GM12873 (cell line): ENCODE results near the gene KCNJ15.

Experiments used
- TF ChIP-seq, protein P1 (sequence below): IDR thresholded peaks from 2 replicates; pipeline ENCODE4 v1.5.1; 2012; ENCODE audit warnings: low read depth, mild to moderate bottlenecking, moderate library complexity, low read length, control low read depth; ENCODE audit not compliant: insufficient read depth; ENCODE audit errors: missing control alignments

Gene KCNJ15

DNA sequence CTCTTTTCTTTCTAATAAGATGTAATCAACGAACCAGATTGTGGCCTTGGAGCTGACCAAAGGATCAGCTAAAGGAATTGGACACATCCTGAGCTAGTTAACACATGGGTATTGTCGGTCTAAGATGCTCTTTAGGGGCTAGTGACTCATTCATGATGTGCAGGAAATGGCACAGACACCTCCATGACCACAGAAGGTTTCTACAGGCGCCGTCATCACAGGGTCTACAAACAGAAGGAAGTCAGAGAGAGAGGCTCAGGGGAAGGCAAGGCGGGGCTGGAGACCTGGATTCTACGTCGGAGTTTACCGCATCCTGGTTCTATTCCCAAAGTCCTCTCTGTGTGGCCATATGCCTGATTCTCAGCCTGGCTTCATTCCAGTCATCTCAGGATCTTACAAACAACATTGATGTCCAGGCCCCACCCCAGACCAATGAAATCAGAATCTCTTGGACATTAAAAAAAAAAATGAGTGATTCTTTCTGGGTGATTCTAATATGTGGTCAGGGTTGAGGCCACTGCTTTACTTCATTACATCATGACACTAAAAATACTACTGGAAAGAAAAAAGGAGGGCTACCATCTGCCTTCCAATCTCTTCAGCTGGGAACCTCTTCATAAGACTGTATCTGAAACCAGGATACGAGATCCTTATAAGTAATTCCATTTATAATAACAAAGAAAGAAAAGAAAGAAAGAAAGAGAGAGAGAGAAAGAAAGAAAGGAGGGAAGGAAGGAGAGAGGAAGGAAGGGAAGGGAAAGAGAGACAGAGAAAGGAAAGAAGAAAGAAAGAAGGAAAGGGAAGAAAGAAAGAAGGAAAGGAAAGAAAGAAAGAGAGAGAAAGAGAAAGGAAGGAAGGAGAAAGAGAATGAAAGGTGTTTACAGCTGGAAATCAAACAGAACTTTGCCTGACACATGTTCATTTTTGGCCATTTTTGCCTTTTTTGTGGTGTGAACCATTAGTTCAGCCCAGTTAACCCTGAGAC lies 11.6 kb upstream of the KCNJ15 start:
- TF ChIP-seq, protein P1, sequence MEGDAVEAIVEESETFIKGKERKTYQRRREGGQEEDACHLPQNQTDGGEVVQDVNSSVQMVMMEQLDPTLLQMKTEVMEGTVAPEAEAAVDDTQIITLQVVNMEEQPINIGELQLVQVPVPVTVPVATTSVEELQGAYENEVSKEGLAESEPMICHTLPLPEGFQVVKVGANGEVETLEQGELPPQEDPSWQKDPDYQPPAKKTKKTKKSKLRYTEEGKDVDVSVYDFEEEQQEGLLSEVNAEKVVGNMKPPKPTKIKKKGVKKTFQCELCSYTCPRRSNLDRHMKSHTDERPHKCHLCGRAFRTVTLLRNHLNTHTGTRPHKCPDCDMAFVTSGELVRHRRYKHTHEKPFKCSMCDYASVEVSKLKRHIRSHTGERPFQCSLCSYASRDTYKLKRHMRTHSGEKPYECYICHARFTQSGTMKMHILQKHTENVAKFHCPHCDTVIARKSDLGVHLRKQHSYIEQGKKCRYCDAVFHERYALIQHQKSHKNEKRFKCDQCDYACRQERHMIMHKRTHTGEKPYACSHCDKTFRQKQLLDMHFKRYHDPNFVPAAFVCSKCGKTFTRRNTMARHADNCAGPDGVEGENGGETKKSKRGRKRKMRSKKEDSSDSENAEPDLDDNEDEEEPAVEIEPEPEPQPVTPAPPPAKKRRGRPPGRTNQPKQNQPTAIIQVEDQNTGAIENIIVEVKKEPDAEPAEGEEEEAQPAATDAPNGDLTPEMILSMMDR: no peak

DNA sequence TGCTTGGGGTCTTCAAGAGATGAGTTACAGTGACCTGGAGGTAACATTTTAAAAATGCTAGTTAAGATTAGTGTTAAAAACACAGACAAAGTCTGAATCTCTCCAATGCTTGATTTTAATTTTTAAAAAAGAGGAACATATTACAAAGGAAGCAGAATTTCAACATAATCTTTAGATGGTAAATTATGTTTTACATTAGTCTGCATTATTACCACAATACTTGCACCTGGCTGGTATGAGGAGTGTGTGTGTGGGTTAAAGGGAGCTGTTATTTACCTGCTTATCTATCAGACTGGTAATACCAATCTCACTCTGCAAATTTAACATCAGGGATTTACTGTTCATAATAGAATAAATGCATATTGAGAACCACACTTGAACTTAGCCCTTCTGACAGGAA lies 10.3 kb upstream of the KCNJ15 start:
- TF ChIP-seq, protein P1: no peak

DNA sequence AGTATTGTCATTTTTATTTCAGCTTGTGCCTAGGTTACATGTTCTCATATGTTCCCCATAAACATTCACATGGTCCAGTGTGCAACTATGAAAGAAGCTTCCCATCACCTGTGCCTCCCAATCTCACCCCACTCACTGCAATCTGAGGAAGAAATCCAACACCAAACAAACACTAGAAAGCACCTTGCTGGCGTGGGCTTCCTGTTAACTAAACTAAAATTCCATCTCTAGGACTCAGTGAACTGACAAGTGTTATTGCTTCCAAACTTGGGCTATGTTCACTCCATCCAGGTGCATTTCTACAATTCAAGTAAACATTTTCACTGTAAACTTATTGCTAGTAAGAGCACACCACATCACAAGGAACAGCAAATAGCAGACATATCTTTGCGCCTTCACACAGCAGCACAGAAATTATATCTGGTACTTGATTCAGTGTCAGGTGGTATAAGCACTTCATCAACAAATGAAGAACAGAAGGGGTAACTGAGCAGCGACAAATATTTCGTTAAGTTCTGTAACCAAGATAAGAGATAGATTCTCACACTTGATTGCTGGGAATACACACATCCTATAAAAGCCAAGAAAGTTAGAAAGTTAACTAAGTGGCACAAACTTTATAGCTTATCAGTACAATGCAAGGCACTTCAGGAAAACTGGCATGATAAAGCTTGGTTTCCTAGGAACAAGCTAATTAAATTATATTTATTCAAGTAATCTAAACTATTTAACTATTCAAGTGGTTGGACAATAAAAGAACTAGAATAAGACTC lies 8.9 kb upstream of the KCNJ15 start:
- TF ChIP-seq, protein P1: no peak

DNA sequence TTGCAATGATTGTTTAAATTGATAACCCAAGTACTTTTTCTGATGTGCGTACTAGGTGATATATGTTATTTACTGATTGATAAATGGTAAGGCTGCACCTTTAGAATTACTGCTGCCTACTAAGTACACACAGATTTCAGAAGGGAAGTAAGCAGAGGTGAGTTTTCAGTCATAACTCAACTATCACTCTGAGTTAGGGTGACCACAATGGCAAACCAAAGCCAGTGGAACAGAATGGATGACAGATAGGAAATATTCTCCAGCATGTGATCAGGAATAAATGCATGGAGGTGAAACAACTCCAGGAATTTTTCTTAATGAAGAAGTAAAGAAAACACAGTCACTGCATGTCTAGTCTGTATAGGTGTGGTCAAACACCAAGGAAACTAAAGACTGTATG lies 7.5 kb upstream of the KCNJ15 start:
- TF ChIP-seq, protein P1: no peak

DNA sequence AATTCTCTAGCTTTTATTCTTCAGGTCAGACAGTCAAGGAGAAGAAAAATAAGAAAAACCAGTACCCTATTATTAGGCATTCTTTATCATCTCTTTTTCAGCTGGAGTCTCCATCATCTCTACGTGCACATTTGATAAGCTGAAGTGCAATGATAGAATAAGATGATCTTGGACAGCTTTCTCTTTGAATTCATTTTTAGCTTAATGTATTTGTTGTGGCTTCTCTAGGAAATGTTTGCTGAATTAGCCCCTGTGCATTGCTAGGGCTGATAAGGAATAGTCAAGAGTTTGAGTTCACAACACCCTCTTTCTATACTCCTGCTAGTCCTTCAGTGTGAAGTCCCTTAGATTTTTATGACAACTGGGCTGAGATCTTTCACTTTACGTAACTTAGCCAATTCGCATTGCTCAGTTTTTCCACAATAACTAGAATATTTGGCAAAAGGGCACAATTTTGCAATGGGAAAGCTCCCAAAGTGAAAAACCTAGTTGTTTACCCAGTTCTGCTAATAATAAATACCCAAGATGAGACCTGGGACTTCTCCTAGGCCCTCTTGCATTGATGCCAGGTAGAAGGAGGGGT lies 7.0 kb upstream of the KCNJ15 start:
- TF ChIP-seq, protein P1: no peak

DNA sequence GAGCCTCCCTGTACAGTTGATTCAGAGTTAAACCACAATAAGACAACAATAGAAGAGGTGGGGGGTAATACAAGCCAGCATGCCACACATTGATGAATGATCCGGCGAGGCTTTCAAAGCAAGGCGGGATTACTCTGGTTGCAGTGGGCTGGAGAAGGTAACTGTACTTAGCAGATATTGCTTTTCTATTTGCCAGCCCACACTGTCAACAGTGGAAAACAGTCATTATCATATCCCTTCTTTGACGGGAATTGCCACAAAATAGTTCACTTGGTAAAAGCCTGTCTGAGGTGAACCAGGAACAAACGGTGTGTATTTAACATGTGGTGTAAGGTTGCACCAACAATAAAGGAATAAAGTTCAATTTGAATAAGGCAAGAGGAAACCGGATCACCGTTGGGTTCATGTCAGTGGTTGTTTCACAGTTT lies 5.8 kb upstream of the KCNJ15 start:
- TF ChIP-seq, protein P1: no peak

DNA sequence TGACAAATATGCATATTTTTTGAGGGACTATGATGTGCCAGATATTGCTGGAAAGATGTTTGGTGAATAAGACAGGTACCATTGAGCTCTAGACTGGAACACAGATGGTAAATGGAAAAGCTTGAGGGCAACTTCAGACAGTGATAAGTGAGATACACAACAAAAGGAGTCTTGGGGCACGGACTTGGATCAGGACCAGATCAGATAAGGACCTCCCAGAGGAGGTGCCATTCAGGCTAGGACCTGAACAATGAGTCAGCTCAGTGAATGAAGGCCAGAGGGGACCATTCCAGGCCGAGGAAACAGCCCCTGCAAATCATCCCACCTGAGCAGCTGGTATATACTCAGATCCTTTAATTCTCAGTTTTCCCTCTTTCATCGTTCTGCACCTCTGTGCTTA lies 1.8 kb upstream of the KCNJ15 start:
- TF ChIP-seq, protein P1: no peak
